ENCODE results near the gene MEF2C.
A peak's percentile ranks its signal among the peaks of the same experiment; 100 is the strongest.

MEF2C gene

DNA sequence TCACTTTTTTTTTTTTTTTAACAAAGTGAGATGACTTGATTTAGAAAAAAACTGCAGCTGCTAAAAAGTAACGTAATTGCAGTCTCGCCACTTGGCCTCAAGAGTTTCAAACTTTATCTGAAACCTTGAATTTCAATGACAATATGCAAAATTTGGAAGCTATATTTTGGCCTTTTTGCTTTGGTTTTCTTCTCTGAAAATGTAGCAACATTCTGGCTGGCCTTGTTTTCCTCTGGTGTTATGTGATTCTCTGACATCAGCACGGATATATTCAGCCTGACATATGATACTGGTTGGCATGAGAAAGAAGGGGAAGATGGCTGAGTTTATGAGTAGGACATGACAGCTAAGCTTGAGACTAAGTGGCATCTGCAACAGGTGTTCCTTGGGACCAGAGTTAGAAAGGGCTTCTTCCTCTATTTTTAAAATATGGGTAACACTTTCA is 136.5 kb downstream of the MEF2C start:
- DNase-seq: no peak

DNA sequence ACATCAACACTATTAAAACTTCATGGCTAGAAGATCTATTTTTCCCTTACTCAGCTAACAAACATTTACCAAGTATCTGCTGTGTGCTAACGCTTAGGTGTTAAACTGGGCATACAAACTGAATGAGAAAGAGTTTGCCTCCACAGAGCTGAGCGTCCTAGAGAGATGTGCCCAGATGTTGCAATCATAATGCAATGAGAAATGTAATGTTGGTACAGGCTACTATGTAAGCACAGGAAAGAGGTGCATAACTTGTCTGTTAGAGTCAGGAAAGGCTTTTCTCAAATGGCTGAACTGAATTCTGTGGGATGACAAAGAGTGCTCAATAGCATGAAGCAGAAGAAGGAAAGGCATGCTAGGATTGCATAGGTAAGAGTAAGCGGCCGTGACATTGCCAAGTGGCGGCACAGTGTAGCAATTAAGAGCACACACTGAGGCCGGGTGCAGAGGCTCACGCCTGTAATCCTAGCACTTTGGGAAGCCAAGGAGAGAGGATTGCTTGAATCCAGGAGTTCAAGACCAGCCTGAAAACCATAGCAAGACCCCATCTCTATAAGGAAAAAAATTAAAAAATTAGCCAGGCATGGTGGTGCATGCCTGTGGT is 137.8 kb downstream of the MEF2C start:
- DNase-seq: no peak

DNA sequence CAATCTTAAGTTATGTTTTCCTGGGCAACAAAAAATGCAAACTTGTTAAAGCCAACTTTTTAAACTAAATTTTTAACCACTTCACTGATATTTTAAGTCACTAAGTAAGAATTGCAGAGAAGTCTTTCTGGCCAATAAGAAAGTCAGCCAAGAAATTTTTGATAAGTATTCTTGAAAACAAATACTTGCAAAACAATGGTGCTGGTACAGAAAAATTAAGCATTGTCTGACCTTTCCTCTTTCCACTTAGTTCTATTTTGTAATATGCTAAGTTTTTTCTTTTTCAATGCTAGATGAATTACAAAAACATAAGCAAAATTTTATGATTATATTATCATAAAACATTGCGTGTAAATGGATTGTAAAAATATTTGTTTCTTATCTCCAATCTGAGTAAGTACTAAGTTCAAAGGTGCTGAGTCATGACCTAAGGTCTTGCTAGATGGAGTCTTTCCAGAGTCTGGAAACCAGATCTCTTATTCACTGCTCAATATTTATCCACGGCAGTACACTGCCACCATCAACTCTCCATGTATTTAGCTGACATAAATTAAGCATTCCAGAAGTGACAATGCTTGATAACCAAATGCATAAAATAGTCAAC is 139.7 kb downstream of the MEF2C start:
- peak; percentile 82 for DNase-seq

DNA sequence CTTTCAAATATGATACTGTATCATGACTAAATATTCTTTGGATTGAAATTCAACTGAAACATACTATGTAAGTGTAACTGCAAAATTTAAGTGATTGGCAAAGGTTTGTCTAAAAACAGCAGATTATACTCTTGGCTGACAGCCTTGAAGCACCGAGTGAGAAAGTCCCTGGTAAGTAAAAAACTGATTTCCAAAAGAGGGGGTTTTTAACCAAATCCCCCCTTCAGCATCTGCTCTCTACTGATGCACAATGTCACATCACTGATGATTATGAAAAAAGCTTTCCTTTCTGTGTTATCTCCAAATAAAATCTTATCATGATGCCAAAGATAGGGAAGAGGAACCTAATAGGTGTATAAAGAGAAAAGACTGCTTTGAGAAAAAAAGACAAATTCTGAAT is 141.0 kb downstream of the MEF2C start:
- no peak for DNase-seq

DNA sequence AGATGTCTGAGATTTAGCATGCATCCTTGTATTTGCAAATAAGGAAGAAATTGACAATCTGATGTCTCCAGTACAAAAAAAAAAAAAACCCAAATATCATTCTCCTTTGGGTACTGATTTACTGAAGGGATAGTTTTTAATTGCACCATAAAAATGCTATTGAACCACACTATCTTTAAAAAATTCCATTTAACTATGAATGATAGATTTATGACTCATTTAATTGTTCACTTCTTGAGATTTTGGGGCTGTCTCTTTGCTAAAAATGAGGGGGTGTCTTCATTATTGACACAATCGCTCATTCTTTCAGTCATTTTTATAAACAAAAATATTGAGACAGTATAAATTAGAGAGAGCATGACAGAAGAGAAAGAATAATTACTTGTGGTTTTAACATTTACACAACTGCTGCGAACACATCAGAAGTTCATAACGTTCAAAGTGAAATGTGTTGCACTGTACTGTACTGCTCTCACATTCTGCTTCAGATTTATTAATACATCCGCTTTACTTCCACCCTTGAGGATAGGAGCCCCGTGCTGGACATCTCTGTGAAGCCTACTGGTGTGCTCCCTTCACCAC is 142.3 kb downstream of the MEF2C start:
- no peak for DNase-seq

DNA sequence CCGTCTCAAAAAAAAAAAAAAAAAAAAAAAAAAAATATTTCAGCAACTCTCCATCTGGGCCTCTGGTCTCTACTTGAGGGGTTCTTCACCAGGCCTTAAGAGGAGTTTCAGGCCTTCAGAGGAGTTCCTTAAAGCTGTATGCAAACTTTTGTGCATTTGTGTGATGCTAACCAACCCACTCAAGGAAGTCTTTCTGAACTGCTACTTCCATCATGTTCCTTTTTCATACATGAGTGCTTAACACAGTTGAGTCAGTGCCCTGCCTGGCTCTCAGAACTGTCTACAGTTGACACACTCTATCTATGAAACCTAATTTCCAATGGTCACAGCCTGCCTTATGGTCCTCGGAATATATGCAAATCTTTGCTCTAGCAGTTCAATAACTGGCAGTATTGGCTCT is 146.5 kb downstream of the MEF2C start:
- no peak for DNase-seq

DNA sequence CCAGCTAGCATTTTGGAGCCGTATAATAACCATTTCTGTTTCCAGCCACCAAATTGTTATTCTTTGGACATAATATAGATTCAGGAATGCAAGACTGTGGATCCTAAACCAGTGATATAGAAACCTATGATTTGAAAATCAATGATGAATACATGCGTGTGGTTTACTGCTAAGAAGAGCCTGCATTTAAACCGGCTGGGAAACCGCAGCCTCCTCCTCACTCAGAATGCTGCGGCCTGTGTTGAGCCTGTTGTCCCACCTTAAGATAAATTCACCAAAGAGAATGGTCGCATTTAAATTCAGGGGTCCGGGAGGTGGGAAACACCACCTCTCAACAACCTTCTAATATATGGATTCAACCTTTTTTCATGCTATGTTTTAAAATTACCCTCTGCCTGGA is 148.0 kb downstream of the MEF2C start:
- peak; percentile 47 for DNase-seq

DNA sequence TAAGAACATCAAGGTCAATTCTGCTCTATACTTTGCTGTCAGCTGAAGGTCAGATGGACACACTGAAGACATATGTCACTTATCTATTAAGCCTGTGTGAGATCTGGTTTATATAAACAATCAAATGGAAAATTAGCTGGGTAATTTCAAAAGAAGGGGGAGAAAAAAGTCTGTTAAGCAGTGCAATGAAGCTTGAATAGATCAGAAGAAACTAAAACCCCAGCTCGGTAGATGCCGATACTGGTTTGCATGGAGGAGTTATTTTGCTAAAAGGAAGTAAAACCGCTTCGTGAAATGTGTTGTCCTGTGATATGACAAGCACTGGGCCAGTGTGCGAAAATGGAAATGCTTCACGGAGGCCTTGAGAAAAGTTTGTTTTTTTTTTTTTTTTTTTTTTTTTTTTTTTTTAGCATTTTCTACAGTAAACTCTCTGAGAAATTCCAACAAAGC is 148.8 kb downstream of the MEF2C start:
- DNase-seq: peak; percentile 93

DNA sequence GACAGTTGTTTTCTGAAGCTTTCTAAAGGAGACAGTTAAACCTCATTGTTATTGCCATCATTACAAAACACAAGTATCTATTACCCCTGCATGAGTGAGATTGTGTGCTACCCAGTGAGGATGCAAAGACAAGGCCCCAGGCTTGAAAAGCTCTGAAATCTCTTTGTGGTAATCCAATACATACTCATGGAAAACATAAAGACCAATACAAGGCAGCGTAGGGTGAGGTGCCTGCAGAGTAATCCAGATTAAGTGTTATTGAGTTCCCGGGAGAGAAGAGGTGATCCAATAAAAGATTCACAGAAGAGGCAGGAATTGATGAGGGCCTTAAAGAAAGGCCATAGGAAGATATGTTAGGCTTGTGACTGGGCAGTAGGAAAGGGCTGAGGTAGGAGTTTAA is 150.1 kb downstream of the MEF2C start:
- DNase-seq: no peak

DNA sequence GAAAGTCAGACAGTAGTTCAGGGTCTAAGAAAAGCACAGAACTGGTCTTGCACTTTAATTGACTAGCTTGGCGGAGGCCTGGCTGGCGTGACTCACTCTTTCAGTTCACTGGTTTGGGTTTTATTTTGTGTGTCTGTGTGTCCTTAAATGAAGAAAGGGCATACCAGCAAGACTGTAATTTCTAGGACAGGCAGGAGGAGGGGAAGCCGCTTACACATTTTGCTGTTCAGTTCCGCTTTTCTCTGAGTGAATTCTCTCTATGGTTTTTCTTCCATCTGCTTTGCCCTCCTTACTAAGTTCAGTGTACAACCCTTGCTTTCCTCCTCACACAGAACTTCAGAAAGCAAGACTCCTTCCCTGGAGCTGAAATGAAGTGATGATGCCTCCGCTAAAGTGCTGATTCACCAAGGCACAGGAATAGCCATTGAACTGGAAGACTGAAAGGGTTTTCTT is 150.8 kb downstream of the MEF2C start:
- DNase-seq: peak; percentile 75

DNA sequence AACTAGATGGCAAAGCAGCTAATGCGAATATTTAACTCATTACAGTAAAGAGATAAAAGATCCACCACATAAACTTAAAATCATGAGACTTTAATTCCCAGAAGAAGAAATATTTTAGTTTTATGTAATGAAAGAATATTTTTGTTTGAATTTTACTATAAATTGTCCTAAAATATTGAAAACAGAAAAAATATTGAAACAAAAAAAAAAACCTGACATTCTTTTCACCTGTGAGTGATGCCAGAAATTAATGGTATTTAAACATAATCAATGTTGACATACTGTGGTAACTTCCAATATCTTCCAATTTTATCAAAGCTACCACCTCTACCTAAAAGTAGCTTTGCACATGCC is 153.2 kb downstream of the MEF2C start:
- DNase-seq: no peak

DNA sequence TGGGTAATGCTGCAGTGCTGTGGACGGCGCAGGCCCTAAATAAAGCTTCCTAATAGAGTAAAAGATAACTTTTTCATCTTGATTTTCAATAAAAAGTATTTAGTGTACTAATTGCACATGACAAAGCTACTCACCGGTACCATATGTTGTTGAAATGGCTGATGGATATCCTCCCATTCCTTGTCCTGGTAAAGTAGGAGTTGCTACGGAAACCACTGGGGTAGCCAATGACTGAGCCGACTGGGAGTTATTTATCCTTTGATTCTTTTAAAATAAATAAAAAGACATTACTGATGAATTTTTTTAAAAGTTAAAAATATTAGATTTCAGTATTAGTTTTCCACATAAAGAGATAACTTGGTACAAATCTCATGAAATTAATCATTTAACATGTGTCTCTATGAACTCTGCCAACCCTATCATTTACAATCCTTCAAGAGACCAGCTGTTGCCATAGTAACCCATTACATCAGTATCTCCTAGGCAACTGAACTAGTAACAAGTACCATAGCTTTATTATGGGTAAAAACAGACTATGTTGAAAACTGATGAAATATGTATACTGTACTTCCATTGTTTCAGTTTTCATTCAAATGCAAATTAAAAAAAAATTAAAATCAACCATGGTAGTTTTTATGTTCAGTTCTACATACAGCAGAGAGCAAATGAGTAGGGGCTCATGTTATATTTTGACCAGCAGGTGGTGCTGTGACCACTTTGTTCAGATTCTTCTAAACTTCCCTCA is 153.7 kb downstream of the MEF2C start:
- DNase-seq: peak; percentile 92

DNA sequence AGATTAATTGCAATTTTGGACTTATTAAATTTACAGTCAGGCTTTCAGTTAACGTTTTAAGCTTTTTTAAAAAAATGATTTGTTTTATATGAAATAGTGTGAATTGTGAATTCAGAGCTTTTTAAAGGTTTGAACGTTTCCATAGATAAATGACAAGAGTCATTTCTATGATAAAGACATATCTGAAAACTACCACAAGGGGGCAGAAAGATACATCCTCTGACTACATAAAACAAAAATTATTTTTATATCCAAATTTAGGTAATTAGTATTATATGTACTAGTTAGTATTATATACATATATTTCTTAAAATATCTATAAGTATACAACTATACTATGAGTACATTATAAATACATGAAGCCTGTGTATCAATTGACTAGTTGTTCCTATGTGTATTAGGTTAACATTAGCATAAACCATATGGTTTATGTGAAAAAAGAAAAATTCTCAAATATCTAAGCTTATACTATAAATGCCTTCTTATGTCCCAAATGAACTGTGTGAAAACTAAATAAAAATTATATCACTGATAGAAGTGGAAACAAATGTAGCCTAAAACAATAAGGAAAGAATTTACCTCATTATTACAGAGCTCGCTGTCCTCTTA is 155.2 kb downstream of the MEF2C start:
- peak; percentile 85 for DNase-seq

DNA sequence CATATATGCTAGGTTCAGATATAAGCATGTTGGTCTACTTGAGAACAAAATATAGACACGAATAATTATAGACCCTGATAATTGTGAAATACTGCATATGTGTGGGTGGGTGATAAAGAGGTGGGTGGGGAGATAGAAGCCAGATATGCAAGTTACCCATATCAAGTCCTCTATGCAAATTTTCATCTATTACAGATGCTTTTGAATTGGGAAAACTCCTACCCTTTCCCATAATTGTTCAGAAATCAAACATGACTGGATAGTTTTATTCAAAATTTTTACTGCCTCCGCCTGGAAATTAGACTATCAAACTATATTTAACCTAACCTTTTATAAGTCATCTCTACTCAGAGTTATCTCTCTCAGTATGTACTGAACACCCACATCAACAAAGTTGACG is 157.5 kb downstream of the MEF2C start:
- no peak for DNase-seq

DNA sequence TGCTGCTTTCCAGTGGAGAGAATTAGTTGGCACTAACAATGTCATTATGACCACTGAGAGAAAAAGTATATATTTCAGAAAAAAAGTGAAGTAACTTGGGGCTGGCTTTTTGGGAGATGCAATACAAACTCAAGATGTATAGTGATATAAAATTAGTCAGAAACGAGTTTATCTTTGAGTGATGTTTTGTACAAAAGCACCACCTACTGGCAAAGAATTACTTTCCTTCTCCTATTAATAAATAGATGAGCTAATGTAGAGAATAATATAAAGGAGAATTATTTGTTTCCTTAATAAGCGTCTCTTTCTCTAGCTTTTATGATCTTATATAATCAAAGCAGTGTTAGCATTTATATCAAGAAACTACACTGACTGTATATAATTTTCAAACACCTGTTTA is 158.8 kb downstream of the MEF2C start:
- peak; percentile 45 for DNase-seq

DNA sequence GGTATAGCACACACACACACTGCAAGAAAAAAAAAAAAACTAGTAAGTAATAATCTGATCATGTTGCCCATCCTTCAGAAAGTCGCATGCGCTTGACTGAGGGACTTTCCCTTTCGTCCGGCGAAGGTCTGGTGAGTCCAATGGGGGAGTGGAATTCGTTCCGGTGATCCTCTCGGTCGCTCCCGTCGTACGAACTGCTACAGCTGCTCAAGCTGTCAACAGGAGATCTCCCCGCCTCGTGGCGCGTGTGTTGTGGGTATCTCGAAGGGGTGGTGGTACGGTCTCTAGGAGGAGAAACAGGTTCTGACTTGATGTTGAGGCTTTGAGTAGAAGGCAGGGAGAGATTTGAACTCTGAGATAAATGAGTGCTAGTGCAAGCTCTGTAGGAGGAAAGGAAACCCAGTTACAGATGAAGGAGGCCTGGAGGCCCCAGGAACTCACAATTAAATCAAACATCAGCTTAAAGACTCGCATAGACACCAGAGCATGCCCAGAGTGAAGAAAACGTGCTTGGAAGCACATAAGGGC is 160.4 kb downstream of the MEF2C start:
- no peak for DNase-seq

DNA sequence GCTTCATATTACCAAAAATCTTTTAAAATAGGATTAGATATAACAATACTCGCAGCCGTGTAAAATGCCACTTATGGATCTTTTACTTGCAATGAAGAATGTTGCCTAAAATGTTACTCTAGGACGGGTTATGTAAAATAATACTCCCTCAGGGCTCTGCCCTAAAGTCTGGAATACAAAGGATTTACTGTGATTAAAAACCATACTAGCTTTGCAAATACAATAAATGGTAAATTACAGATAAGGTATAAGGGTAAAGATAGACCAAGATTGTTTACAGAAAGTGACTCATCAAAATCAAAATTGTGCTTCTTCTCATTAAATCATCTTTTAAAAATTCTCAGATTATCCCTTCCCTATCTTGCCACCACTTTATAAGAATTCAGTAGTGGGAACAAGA is 163.6 kb downstream of the MEF2C start:
- no peak for DNase-seq

DNA sequence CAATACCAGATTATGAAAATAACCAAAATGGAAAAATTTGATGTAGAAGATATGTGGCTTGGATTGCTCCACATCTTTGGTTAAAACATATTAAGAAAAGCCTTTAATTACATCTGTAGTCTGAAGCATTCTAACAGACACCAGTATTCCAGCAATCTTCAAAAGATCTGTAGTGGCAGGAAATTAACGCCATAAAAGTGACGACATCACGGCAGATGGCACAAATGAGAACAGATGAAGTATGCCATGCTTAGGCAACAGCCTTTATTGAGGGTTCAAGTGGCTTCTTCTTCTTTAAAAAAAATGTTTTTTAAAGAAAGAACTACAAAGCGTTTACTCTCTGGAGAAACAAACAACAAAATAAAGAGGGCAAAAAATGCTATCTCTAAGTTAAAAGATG is 164.2 kb downstream of the MEF2C start:
- peak; percentile 28 for DNase-seq

DNA sequence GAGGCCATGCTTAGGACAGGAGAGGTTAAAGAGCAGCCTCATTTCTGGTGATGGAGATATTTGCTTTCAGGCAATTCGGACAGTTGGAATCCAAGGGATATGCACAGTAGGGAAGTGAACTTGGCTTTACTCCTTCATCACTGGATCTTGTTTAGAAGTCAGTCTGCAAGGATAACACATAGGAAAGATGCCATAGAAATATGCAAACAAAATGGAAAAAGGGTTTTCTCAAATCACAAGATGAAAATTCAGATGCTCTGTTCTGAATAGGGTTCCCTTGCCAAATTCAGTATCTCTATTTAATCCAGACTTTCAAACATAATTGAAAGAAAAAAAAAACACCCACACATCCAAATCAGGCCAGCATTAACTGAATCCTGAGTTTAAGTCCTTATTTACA is 166.9 kb downstream of the MEF2C start:
- no peak for DNase-seq

DNA sequence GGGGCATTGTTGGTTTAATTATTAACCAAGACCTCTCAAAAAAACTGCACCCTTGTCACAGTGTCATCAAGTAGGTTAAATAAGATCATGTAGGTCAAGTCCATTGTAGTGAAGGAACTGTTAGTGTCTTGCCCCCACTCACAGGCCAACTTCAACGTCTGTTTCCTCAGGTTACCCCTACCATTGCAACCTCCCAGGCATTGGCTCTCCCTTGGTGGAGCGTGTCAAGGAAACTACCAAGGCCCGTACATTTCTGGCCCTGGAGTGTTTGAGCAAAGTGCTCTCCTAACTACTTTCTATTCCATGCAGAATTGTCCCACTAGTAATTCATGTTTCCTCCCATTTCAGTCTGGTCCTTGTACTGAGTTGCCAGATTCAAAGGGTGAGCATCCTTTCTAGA is 167.5 kb downstream of the MEF2C start:
- DNase-seq: no peak

DNA sequence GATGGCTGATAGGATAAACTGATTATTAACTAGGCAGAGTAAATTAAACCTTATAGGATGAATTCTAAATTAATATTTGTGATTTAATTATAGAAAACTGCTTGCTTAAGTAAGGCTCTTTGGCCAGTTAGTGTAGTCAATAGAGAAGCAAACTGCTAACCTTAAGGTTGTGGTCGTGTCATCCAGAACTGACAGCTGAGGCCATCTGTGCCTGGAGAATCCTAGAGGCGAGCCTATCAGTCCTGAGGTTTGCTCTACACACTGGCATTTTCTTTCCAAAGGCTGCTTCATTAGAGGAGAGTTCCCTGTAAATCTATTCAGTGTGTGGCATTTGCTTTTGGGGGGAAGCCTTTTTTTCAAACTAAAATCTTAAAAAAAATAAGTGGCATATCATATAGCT is 169.2 kb downstream of the MEF2C start:
- no peak for DNase-seq

DNA sequence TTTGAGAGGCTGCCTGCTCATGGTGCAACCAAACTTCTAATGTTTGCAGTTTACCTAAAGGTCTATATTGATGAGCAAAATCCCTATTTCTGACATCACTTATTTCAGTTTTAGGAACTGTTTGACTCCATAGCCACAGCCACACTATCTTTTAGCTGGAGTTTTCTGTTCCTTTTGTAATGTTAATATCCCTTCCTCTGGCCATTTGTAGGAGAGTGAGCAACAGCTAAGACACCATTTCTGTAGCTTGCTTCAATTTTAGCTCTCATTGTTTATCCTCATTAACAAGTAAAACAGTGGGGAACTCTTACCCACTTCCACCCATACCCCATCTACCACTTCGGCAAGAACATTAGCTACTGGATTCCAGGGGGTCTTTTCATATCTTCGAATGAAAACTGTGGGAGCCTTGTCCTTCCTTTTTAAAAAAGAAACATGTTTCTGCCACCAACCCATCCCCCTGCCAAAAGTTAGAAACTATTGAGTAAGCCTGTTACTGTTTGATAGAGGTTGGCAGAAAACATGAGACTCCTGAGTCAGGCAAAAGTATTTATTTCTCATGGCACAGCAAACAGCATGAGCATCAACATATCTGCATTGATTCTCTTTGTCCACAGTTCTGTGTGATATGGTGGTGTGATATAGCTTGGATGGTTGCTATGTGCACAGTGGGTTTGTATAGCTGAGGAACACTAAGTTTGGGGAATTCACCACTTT is 174.1 kb downstream of the MEF2C start:
- DNase-seq: no peak

DNA sequence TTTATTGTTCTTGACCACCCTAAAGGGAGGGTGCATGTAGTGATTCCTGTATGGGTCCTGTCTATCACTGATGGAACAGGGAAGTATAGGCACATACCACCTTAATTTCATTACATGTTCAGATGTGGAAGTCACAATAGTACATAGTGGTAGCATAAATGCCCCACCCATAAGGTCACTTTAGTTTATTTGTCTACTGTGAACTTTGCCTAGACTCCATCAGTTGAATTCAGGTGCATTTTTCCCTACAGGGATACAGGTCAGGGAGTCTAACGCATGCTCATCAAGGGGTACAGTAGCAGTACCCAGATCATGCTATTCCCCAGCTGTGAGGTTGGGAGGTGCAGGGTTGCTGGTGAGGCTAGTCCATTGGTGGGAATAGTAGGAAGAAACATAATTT is 175.0 kb downstream of the MEF2C start:
- DNase-seq: no peak

Measured in hematopoietic multipotent progenitor cell treated with erythropoietin and hydrocortisone succinate and interleukin-3 and kit ligand, for 6 days (in vitro differentiated cells).